ENCODE results near the gene ADARB1.
"Not testable (repeated sequence)": the region's sequence is repeated elsewhere in the genome, so short reads cannot be mapped to it uniquely, and the experiment has no call there.

ADARB1 gene

GRCh38 chr21:45145146-45145545 is 70.8 kb downstream of the ADARB1 start:
- Histone ChIP-seq H2AFZ (ENCODE audit: low read length) (no peak overlapping the region), H3K9me2 (ENCODE audit: low read depth, low read length) (no peaks in the 10 kb centered on the region), H3K27ac (ENCODE audit: low read depth, low read length, poor library complexity, severe bottlenecking) (no peak overlapping the region), H3F3A (ENCODE audit: insufficient read depth, low read length) (no peaks in the 10 kb centered on the region), H3K9ac (ENCODE audit: low read length) (no peak overlapping the region), H3K4me1 (ENCODE audit: insufficient read depth, low read length, severe bottlenecking) (no peaks in the 10 kb centered on the region), H3K4me3 (ENCODE audit: low read depth, low read length, poor library complexity, severe bottlenecking) (no peak overlapping the region), H3K27me3 (ENCODE audit: insufficient read depth, low read length) (no peaks in the 10 kb centered on the region; the same call in 1 of the 2 replicates), H3K79me2 (ENCODE audit: insufficient read depth, low read length) (no peaks in the 10 kb centered on the region), H3K9me3 (ENCODE audit: low read length) (no peaks in the 10 kb centered on the region), H4K20me1 (ENCODE audit: insufficient read depth, low read length) (no peaks in the 10 kb centered on the region), H3K4me2 (ENCODE audit: low read length) (no peak overlapping the region), H3K36me3 (ENCODE audit: insufficient read depth, low read length) (no peaks in the 10 kb centered on the region)
- TF ChIP-seq EZH2 (IDR thresholded peaks at IDR 0.05; ENCODE audit: borderline replicate concordance, low read length) (no peak), CTCF (IDR thresholded peaks at IDR 0.05; ENCODE audit: low read length) (no peak)

- not testable (repeated sequence) for H2AFZ ChIP-seq (ENCODE audit: low read length); H3K9me2 ChIP-seq (ENCODE audit: low read depth, low read length); H3K27ac ChIP-seq (ENCODE audit: low read depth, low read length, poor library complexity, severe bottlenecking); H3K36me3 ChIP-seq (ENCODE audit: insufficient read depth, low read length); H3K4me2 ChIP-seq (ENCODE audit: low read length); H3K4me3 ChIP-seq (ENCODE audit: low read depth, low read length, poor library complexity, severe bottlenecking); H3F3A ChIP-seq (ENCODE audit: insufficient read depth, low read length); H3K4me1 ChIP-seq (ENCODE audit: insufficient read depth, low read length, severe bottlenecking); H3K9ac ChIP-seq (ENCODE audit: low read length); H3K79me2 ChIP-seq (ENCODE audit: insufficient read depth, low read length); H3K9me3 ChIP-seq (ENCODE audit: low read length); H4K20me1 ChIP-seq (ENCODE audit: insufficient read depth, low read length); H3K27me3 ChIP-seq (ENCODE audit: insufficient read depth, low read length)
Observed at GRCh38 chr21:45145846-45146245, 71.5 kb downstream of the ADARB1 start.

- H3K9ac ChIP-seq (ENCODE audit: low read length), result no peak overlapping the region
- H3K4me2 ChIP-seq (ENCODE audit: low read length), result no peak overlapping the region
- no peaks in the 10 kb centered on the region for H3K36me3 ChIP-seq (ENCODE audit: insufficient read depth, low read length)
- H3K4me1 ChIP-seq (ENCODE audit: insufficient read depth, low read length, severe bottlenecking), result no peaks in the 10 kb centered on the region
- H3K27ac ChIP-seq (ENCODE audit: low read depth, low read length, poor library complexity, severe bottlenecking), result no peak overlapping the region
- no peaks in the 10 kb centered on the region for H4K20me1 ChIP-seq (ENCODE audit: insufficient read depth, low read length)
- H3K9me3 ChIP-seq (ENCODE audit: low read length), result no peaks in the 10 kb centered on the region
- no peaks in the 10 kb centered on the region for H3K9me2 ChIP-seq (ENCODE audit: low read depth, low read length)
- TF ChIP-seq EZH2 (IDR thresholded peaks at IDR 0.05; ENCODE audit: borderline replicate concordance, low read length), result no peak
- TF ChIP-seq CTCF (IDR thresholded peaks at IDR 0.05; ENCODE audit: low read length), result no peak
- no peaks in the 10 kb centered on the region for H3F3A ChIP-seq (ENCODE audit: insufficient read depth, low read length)
- H2AFZ ChIP-seq (ENCODE audit: low read length), result no peak overlapping the region
- H3K79me2 ChIP-seq (ENCODE audit: insufficient read depth, low read length), result no peaks in the 10 kb centered on the region
- no peaks in the 10 kb centered on the region; the same call in 1 of the 2 replicates for H3K27me3 ChIP-seq (ENCODE audit: insufficient read depth, low read length)
- no peak overlapping the region for H3K4me3 ChIP-seq (ENCODE audit: low read depth, low read length, poor library complexity, severe bottlenecking)
Observed at GRCh38 chr21:45146306-45146705, 71.9 kb downstream of the ADARB1 start.

GRCh38 chr21:45146801-45147200 is 72.4 kb downstream of the ADARB1 start:
- Histone ChIP-seq H3K79me2 (ENCODE audit: insufficient read depth, low read length) (no peaks in the 10 kb centered on the region), H3F3A (ENCODE audit: insufficient read depth, low read length) (no peaks in the 10 kb centered on the region), H3K9ac (ENCODE audit: low read length) (no peak overlapping the region), H3K9me2 (ENCODE audit: low read depth, low read length) (no peaks in the 10 kb centered on the region), H3K4me1 (ENCODE audit: insufficient read depth, low read length, severe bottlenecking) (peaks cover 1% of the 10 kb centered on the region), H4K20me1 (ENCODE audit: insufficient read depth, low read length) (no peaks in the 10 kb centered on the region), H3K9me3 (ENCODE audit: low read length) (no peaks in the 10 kb centered on the region), H3K27me3 (ENCODE audit: insufficient read depth, low read length) (no peaks in the 10 kb centered on the region; the same call in 1 of the 2 replicates), H2AFZ (ENCODE audit: low read length) (no peak overlapping the region), H3K4me3 (ENCODE audit: low read depth, low read length, poor library complexity, severe bottlenecking) (no peak overlapping the region), H3K36me3 (ENCODE audit: insufficient read depth, low read length) (no peaks in the 10 kb centered on the region), H3K27ac (ENCODE audit: low read depth, low read length, poor library complexity, severe bottlenecking) (no peak overlapping the region), H3K4me2 (ENCODE audit: low read length) (no peak overlapping the region)
- TF ChIP-seq CTCF (IDR thresholded peaks at IDR 0.05; ENCODE audit: low read length) (no peak), EZH2 (IDR thresholded peaks at IDR 0.05; ENCODE audit: borderline replicate concordance, low read length) (no peak)

Measured in OCI-LY1 (cell line).